Skeletal muscle satellite cell (primary cell): ENCODE data around the gene COL11A2.
"Not testable (repeated sequence)": the region's sequence is repeated elsewhere in the genome, so short reads cannot be mapped to it uniquely, and the experiment has no call there.

Experiments used
- H3K27me3 ChIP-seq: 2 replicates; pipeline ENCODE4 v1.7.0; 2013; ENCODE audit warnings: low read length; ENCODE audit not compliant: control insufficient read depth, insufficient read depth
- H3K36me3 ChIP-seq: 2 replicates; pipeline ENCODE4 v1.7.0; 2013; ENCODE audit warnings: mild to moderate bottlenecking, control low read depth, low read length; ENCODE audit not compliant: insufficient read depth
- H3K4me1 ChIP-seq: 2 replicates; pipeline ENCODE4 v1.7.0; 2013; ENCODE audit warnings: low read length; ENCODE audit not compliant: control insufficient read depth, insufficient read depth
- H3K4me2 ChIP-seq: 2 replicates; pipeline ENCODE4 v1.7.0; 2013; ENCODE audit warnings: mild to moderate bottlenecking, low read length
- H3K4me3 ChIP-seq: 2 replicates; pipeline ENCODE4 v1.7.0; 2013; ENCODE audit warnings: low read length
- H3K9ac ChIP-seq: 2 replicates; pipeline ENCODE4 v1.7.0; 2013; ENCODE audit warnings: mild to moderate bottlenecking, low read depth, low read length, moderate library complexity
- H3K9me3 ChIP-seq: replicated peaks from 2 replicates; pipeline ENCODE4 v1.7.0; 2013; ENCODE audit warnings: mild to moderate bottlenecking, control low read depth, low read length

Gene COL11A2

DNA sequence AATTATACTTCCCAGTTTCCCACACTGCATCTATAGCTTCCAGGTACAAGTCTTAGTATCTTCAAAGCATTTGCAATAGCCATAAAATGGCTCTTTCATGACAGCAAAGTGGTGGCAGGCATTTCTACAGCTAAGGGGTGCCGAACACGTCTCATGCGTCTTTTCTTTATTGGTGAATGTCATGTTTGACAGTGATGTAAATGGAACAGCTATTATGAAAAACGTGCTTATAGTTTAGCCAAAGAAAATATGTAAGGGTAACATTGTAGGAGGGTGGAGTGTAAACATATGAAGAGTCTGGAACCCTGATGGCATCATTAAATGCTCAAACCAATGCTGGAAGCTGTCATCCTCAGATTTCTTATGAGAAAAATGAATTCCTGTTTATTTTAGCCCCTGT lies 37.9 kb downstream of the COL11A2 start:
- H3K4me3 ChIP-seq = no peak overlapping the region
- no peak overlapping the region for H3K4me2 ChIP-seq
- H3K27me3 ChIP-seq = peaks cover 26% of the 10 kb centered on the region
- H3K9ac ChIP-seq = no peak overlapping the region
- H3K9me3 ChIP-seq = peaks cover 4% of the 10 kb centered on the region
- H3K4me1 ChIP-seq = no peaks in the 10 kb centered on the region
- H3K36me3 ChIP-seq = no peaks in the 10 kb centered on the region

GRCh38 chr6:33151050-33151449 lies 41.2 kb downstream of the COL11A2 start:
- H3K4me3 ChIP-seq = no peak overlapping the region
- no peaks in the 10 kb centered on the region for H3K36me3 ChIP-seq
- H3K4me2 ChIP-seq = no peak overlapping the region
- H3K9me3 ChIP-seq = peaks cover 4% of the 10 kb centered on the region
- H3K9ac ChIP-seq = no peak overlapping the region
- H3K4me1 ChIP-seq = no peaks in the 10 kb centered on the region
- H3K27me3 ChIP-seq = peaks cover 33% of the 10 kb centered on the region

DNA sequence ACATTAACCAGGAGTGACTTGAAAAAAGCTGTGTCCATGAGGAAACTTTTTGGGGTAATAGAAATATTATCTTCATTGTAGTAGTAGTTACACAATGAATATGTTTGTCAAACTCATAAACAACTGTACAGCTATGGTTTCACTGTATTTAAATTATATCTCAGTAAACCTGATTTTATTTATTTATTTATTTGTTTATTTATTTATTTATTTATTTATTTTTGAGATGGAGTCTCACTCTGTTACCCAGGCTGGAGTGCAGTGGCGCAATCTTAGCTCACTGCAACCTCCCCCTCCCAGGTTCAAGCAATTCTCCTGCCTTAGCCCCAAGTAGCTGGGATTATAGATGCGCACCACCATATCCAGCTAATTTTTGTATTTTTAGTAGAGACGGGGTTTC lies 41.7 kb downstream of the COL11A2 start:
- H3K9me3 ChIP-seq, H3K4me1 ChIP-seq, H3K9ac ChIP-seq, H3K36me3 ChIP-seq, H3K4me3 ChIP-seq, H3K4me2 ChIP-seq: not testable (repeated sequence)
- peaks cover 36% of the 10 kb centered on the region for H3K27me3 ChIP-seq

DNA sequence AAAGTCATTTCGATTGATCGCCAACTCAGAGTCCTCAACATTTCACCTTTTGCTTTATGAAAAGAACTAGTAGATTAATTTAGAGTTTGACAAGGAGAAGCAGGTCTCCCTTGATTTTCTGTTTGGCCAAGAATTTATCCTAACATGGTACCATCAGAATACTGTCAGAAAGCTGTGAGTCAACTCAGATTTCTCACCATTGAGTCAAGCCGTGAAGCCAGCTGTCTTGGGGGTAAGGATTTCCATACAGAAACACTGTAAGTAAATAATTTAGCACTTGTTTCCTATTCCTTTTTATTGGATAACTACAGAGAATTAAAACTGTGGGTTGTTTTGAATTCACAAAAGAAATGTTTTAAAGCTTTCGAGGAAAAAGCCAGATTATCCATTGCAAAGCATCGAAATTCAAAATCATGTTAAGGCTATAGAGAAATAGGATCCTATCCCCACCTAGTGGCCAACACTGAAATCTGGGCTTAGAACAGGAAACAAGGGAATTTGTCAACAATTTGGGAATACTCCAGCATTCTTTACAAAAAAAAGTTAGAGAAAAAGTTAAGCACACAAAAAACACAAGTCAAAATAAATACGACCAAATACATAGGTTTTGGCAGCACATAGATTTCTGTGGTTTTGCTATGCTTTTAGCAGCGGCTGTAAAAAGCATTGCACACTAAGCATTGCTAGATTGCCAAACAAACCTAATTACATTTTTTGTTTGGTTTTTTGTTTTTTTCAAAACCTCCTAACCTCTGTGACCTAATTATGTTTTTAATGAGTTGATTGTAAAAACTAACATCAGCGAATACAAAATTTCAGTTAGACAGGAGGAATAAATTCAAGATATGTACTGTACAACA lies 44.2 kb downstream of the COL11A2 start:
- Histone ChIP-seq H3K4me1 (no peaks in the 10 kb centered on the region), H3K4me2 (no peak overlapping the region), H3K9ac (no peak overlapping the region), H3K36me3 (no peaks in the 10 kb centered on the region), H3K4me3 (no peak overlapping the region), H3K9me3 (peaks cover 4% of the 10 kb centered on the region), H3K27me3 (peaks cover 33% of the 10 kb centered on the region)

DNA sequence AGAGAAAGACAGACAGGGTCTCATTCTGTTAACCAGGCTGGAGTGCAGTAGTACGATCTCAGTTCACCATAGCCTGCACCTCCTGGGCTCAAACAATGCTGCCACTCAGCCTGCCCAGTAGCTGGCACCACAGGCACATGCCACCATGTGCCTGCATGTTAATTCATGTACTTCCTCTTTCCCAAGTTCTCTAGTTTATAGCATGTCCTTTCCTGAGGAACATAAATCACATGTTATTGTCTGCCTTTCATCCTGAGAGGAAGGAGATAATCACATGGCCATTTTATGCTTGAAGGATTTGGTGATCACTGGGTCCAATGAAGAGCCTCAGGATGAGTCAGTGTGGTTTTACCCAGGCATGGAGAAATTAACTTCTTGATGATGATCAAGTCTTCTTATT lies 47.9 kb downstream of the COL11A2 start:
- no peak overlapping the region for H3K9ac ChIP-seq
- peaks cover 54% of the 10 kb centered on the region for H3K27me3 ChIP-seq
- H3K4me1 ChIP-seq = no peaks in the 10 kb centered on the region
- H3K36me3 ChIP-seq = no peaks in the 10 kb centered on the region
- H3K9me3 ChIP-seq = no peaks in the 10 kb centered on the region
- H3K4me3 ChIP-seq = no peak overlapping the region
- H3K4me2 ChIP-seq = no peak overlapping the region

GRCh38 chr6:33143113-33143770 lies 49.0 kb downstream of the COL11A2 start:
- no peaks in the 10 kb centered on the region for H3K36me3 ChIP-seq
- H3K4me3 ChIP-seq = no peak overlapping the region
- no peaks in the 10 kb centered on the region for H3K9me3 ChIP-seq
- no peak overlapping the region for H3K9ac ChIP-seq
- no peaks in the 10 kb centered on the region for H3K4me1 ChIP-seq
- no peak overlapping the region for H3K4me2 ChIP-seq
- H3K27me3 ChIP-seq = peaks cover 58% of the 10 kb centered on the region

DNA sequence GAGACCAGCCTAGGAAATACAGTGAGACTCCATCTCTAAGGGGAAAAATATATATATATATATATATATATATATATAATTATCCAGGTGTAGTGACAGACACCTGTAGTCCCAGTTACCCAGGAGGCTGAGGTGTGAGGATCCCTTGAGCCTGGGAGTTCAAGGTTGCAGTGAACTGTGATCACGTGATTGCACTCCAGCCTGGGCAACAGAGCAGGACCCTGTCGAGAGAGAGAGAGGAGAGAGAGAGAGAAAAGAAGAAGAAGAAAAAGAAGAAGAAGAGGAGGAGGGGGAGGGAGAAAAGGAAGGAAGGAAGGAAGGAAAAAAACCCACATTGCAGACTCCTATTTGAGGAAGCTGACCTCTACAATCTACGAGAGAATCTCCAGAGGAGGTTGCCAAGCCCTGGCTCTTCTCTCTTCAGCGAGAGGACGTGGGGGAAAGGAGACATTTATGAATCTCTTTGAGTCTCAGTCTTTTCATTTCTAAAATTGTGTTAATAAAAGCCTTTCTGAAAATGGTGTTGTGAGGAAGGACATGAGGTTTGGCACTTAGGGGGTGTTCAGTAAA lies 49.7 kb downstream of the COL11A2 start:
- Histone ChIP-seq H3K4me3 (no peak overlapping the region), H3K4me2 (no peak overlapping the region), H3K9ac (no peak overlapping the region), H3K9me3 (no peaks in the 10 kb centered on the region), H3K4me1 (no peaks in the 10 kb centered on the region), H3K36me3 (no peaks in the 10 kb centered on the region), H3K27me3 (peaks cover 57% of the 10 kb centered on the region)

DNA sequence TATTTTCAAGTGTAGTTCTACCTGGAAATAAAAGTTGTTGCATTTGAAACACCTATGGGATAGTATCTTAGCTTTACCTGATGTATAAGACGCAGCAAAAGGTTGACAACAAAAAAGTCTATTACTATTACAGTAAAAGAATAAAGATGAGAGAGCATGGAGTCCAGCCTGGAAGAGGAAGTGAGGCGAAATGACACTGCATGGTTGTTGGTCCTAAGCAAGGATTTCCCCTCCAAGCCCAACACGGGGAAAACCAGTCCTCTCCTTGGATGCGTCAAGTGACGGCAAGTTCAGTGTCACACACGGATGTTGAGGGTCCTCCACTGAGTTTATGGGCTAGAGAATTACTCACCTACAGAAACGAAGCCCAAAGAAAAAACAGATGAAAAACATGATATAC lies 51.7 kb downstream of the COL11A2 start:
- no peak overlapping the region for H3K4me2 ChIP-seq
- H3K27me3 ChIP-seq = peaks cover 49% of the 10 kb centered on the region
- H3K9me3 ChIP-seq = no peaks in the 10 kb centered on the region
- no peaks in the 10 kb centered on the region for H3K4me1 ChIP-seq
- no peak overlapping the region for H3K9ac ChIP-seq
- H3K4me3 ChIP-seq = no peak overlapping the region
- H3K36me3 ChIP-seq = no peaks in the 10 kb centered on the region

DNA sequence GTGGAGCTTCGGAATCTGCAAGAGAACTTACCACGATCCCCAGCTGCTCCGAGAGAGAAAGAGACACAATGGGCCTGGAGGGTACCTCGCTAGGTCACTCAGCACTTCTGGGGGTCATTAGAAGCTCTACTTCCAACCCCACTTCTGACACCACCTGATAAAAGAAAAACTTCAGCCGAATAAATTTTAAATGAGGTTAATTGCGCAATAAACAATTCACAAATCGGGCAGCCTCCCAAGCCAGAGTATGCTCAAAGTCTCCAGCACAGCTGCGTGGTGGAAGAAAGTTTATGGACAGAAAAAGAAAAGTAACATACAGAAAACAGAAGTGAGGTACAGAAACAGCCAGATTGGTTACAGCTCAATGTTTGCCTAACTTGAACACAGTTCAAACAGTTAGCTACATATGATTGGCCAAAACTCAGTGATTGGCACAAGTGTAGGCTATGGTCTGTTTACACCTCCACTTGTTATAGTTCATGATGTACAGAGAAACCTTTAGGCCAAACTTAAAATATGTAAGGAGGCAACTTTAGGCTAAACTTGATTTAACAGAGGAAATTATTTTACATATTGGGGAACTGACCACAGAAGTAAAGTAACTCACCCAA lies 52.6 kb downstream of the COL11A2 start:
- Histone ChIP-seq H3K27me3 (peaks cover 49% of the 10 kb centered on the region), H3K9me3 (no peaks in the 10 kb centered on the region), H3K36me3 (no peaks in the 10 kb centered on the region), H3K4me2 (no peak overlapping the region), H3K4me3 (no peak overlapping the region), H3K9ac (no peak overlapping the region), H3K4me1 (no peaks in the 10 kb centered on the region)

DNA sequence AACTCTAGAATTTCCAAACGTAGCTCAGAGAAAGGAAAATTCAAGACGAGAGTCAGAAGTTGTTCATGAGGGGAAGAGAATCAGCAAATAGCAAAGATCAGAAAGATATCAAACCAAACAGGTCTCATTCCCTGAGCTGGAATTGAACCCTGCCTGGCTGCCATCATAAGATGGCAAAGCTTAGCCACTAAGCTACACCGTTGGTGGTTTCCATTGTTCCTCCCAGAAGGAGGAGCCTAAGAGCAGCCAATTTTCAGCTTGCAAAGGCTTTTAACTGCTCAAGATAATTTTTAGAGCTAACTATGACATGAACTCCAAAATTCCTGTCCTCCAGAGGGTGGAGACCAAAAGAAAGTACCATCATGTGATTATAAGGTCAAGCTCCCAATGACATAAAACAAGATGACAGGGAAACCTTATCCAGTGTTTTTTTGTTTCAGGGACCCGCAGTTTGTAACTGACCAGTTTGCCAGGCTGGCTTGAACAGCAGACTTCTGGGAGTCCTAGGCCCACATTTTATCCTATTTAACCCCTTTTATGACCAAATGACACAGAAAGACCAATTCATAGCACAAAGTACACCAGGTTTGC lies 55.9 kb downstream of the COL11A2 start:
- H3K27me3 ChIP-seq = peaks cover 50% of the 10 kb centered on the region
- no peaks in the 10 kb centered on the region for H3K36me3 ChIP-seq
- H3K9me3 ChIP-seq = no peaks in the 10 kb centered on the region
- H3K4me2 ChIP-seq = no peak overlapping the region
- H3K9ac ChIP-seq = no peak overlapping the region
- no peaks in the 10 kb centered on the region for H3K4me1 ChIP-seq
- H3K4me3 ChIP-seq = no peak overlapping the region

GRCh38 chr6:33132081-33132524 lies 60.2 kb downstream of the COL11A2 start:
- H3K4me2 ChIP-seq = no peak overlapping the region
- no peaks in the 10 kb centered on the region for H3K9me3 ChIP-seq
- H3K4me1 ChIP-seq = no peaks in the 10 kb centered on the region
- H3K27me3 ChIP-seq = peaks cover 60% of the 10 kb centered on the region
- H3K36me3 ChIP-seq = no peaks in the 10 kb centered on the region
- H3K4me3 ChIP-seq = no peak overlapping the region
- H3K9ac ChIP-seq = no peak overlapping the region
